Body of pancreas (tissue), 4 donors: Measurements from ENCODE around the gene ZNF497. TPM values are rescaled to one million over a fixed set of nuclear protein-coding genes. Genes with fewer than 3 reads are reported as not detected.

ENCODE experiments used
- ATAC-seq: fragments of 150-250 bp; one replicate; pipeline ENCODE4 v1.9.1; 2016
- DNase-seq, 4 donors: peaks; one replicate each; pipeline ENCODE4 v3.0.0-alpha.2; 2019
- H3K27ac ChIP-seq, 4 donors: fragments of 200-600 bp; sonication (generic); 1 replicate in 3 of 4; 2 replicates in 1 of 4; pipeline versions ENCODE4 v1.5.1 to v1.6.1; 2016 to 2019; ENCODE audit warnings: mild to moderate bottlenecking in 1 of 4, mixed read lengths in 1 of 4, moderate library complexity in 1 of 4
- H3K27me3 ChIP-seq, 2 donors: fragments of 200-600 bp; sonication (generic); one replicate each; pipeline ENCODE4 v1.6.0; 2016; ENCODE audit warnings: mild to moderate bottlenecking in 1 of 2
- H3K36me3 ChIP-seq, 2 donors: fragments of 200-600 bp; sonication (generic); replicated peaks in 1 of 2; 2 replicates each; pipeline ENCODE4 v1.5.1; 2016; ENCODE audit warnings: low read depth in 2 of 2; ENCODE audit not compliant: insufficient read depth in 1 of 2
- H3K4me1 ChIP-seq: fragments of 200-600 bp; sonication (generic); one replicate; pipeline ENCODE4 v1.6.0; 2016
- H3K4me3 ChIP-seq, 2 donors: fragments of 200-600 bp; sonication (generic); 1 replicate in 1 of 2; 2 replicates in 1 of 2; pipeline ENCODE4 v1.5.1; 2016 to 2019
- H3K9me3 ChIP-seq, 3 donors: fragments of 200-600 bp; sonication (generic); 1 replicate in 2 of 3; 2 replicates in 1 of 3; pipeline ENCODE4 v1.5.1; 2016
- CTCF ChIP-seq, 7 experiments: fragments of 450-650 bp in 4 of 7; fragments of 200-600 bp in 3 of 7; sonication (generic) in 3 of 7; IDR thresholded peaks; one replicate each; pipeline ENCODE4 v1.5.1; 2016 to 2019; ENCODE audit warnings: antibody characterized with exemption in 7 of 7
- POLR2A ChIP-seq, 3 donors: fragments of 450-650 bp; IDR thresholded peaks; one replicate each; pipeline ENCODE4 v1.6.1; 2016; ENCODE audit warnings: antibody characterized with exemption in 3 of 3, mild to moderate bottlenecking in 2 of 3
- WGBS, 2 donors: methylation state at CpG; one replicate each; pipeline ENCODE4 v1.1.5; 2017; 5-methylcytosine and 5-hydroxymethylcytosine counted together
- intact Hi-C: fragments of 100-400 bp; cut with DNase I; formaldehyde crosslinking; loops from one replicate; pipeline ENCODE4 v1.15.1; 2023
- total RNA-seq, 2 donors: library from RNA; depleted of rRNA; stranded (reverse); fragments of >200 nt; gene quantifications; one replicate each; pipeline ENCODE4 v1.1.0, GENCODE V29; 2016

ZNF497 gene
- total RNA-seq, 2 donors from 2014 or later: 4.6 to 4.7 TPM

DNA sequence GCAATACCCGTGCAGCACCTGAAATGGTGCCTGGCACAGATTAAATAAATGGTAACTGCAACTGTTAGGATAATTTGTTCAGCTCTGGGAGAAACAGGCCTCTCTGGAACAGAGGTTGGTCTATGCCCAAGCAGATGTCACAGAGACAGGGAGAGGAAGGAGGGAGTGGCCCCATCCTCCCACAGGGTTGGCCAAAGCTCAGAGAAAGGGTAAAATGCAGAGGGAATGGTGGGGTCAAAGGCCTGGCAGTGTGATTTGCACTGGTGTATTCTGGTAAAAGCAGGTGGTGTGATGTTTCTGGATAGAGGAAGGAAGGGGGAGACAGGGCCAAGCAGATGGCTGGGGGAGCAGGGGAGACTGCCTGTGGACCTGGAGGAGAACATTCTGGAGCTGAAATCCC, 26.3 kb downstream of the ZNF497 start:
- no peaks in the 10 kb centered on the region for H3K9me3 ChIP-seq
- H3K27me3 ChIP-seq: no peaks in the 10 kb centered on the region
- intact Hi-C loops: no loop called here
- ATAC-seq: no peak
- peaks cover 0 to 2% of the 10 kb centered on the region in 2 donors for H3K36me3 ChIP-seq
- 84 to 89% methylated on average over 1 of the region's 1 CpG for WGBS, 2 donors
- TF ChIP-seq CTCF (IDR thresholded peaks at IDR 0.05) (no peak), POLR2A (IDR thresholded peaks at IDR 0.05) (no peak)
- no peak for DNase-seq
- H3K4me3 ChIP-seq: no peak overlapping the region
- H3K4me1 ChIP-seq: no peaks in the 10 kb centered on the region
- H3K27ac ChIP-seq: no peak overlapping the region

DNA sequence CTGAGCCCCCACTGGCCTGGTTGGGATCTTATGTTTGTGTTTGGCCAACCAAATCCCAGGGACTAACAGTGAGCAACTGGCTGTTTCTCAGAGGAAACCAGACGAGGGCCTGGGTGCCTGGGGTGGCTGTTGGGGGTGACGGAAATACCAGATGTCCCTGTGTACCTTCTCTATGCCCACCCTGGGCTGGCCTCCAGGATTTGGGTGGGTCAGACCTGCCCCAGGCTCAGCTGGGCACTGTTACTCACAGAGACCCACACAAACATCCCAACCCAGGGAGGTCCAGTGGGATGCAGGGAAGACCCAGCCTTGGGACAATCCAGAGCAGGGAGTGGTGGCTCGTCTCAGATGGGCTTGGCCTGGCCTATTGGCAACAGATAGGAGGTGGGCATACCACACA, 26.9 kb downstream of the ZNF497 start:
- Histone ChIP-seq H3K4me3 (no peak overlapping the region), H3K27ac (no peak overlapping the region), H3K4me1 (no peaks in the 10 kb centered on the region), H3K27me3 (no peaks in the 10 kb centered on the region), H3K36me3 (peaks cover 0 to 2% of the 10 kb centered on the region in 2 donors), H3K9me3 (no peaks in the 10 kb centered on the region)
- 79% methylated on average over 3 of the region's 3 CpGs; no CpG with 5 or more reads in 1 of the 2 donors for WGBS, 2 donors
- DNase-seq (no peak), ATAC-seq (no peak)
- intact Hi-C loops: no loop called here
- TF ChIP-seq CTCF (IDR thresholded peaks at IDR 0.05) (no peak), POLR2A (IDR thresholded peaks at IDR 0.05) (no peak)

DNA sequence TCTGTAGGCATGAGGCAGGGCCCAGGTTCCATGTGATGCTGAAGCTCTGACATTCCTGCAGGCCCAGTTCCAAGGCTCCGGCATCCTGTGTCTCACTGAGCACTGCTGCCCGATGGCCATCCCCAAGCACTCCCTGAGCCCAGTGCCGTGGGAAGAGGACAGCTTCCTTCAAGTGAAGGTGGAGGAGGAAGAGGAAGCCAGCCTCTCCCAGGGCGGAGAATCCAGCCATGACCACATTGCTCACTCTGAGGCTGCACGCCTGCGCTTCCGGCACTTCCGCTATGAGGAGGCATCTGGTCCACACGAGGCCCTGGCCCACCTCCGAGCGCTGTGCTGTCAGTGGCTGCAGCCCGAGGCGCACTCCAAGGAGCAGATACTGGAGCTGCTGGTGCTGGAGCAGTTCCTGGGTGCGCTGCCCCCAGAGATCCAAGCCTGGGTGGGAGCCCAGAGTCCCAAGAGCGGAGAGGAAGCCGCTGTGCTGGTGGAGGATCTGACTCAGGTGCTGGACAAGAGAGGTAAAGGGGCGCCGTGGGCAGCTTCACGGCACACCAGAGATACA, 27.8 kb downstream of the ZNF497 start:
- peaks cover 0 to 2% of the 10 kb centered on the region in 2 donors for H3K36me3 ChIP-seq
- TF ChIP-seq POLR2A (IDR thresholded peaks at IDR 0.05) (no peak), CTCF (IDR thresholded peaks at IDR 0.05) (no peak)
- DNase-seq (no peak), ATAC-seq (no peak)
- no peaks in the 10 kb centered on the region for H3K27me3 ChIP-seq
- WGBS, 2 donors: 87 to 94% methylated on average over 12 to 13 of the region's 19 CpGs
- H3K9me3 ChIP-seq: no peaks in the 10 kb centered on the region
- H3K4me1 ChIP-seq: no peaks in the 10 kb centered on the region
- H3K27ac ChIP-seq: no peak overlapping the region
- H3K4me3 ChIP-seq: no peak overlapping the region
- intact Hi-C loops: no loop called here

DNA sequence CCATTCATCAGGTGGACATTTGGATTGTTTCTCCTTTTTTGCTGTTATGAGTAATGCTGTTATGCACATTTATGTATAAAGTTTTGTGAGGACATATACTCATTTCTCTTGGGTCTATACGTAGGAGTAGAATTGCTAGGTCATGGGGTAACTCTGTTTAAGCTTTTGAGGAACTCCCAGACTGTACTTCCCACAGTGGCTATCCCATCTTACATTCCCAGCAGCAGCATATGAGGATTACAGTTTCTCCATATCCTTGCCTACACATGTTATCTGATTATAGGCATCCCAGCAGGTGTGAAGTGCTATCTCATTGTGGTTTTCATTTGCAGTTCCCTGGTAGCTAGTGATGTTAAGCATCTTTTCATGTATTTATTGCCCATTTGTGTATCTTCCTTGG, 29.9 kb downstream of the ZNF497 start:
- no peak for DNase-seq
- Histone ChIP-seq H3K27me3 (no peaks in the 10 kb centered on the region), H3K27ac (no peak overlapping the region), H3K9me3 (no peaks in the 10 kb centered on the region), H3K4me1 (peaks cover 8% of the 10 kb centered on the region), H3K36me3 (no peaks in the 10 kb centered on the region), H3K4me3 (no peak overlapping the region)
- intact Hi-C loops: no loop called here
- no peak for ATAC-seq
- 82 to 89% methylated on average over 1 of the region's 1 CpG for WGBS, 2 donors
- no peak for TF ChIP-seq CTCF (IDR thresholded peaks at IDR 0.05)
- TF ChIP-seq POLR2A (IDR thresholded peaks at IDR 0.05): no peak

- Histone ChIP-seq H3K9me3 (no peaks in the 10 kb centered on the region), H3K4me3 (no peak overlapping the region), H3K27me3 (no peaks in the 10 kb centered on the region), H3K36me3 (no peaks in the 10 kb centered on the region), H3K4me1 (peaks cover 21% of the 10 kb centered on the region), H3K27ac (no peak overlapping the region)
- 67 to 77% methylated on average over 4 of the region's 4 CpGs for WGBS, 2 donors
- intact Hi-C loops: no loop called here
- no peak for TF ChIP-seq POLR2A (IDR thresholded peaks at IDR 0.05)
- TF ChIP-seq CTCF (IDR thresholded peaks at IDR 0.05): no peak
- ATAC-seq: no peak
- no peak for DNase-seq
Measured at GRCh38 chr19:58330458-58330857, 32.1 kb downstream of the ZNF497 start.
